HL-60 (cell line): ENCODE results near the gene LAMA5.

ENCODE experiments used
- TF ChIP-seq, protein P1 (sequence below): IDR thresholded peaks from one replicate; pipeline ENCODE4 v1.5.1; 2011; ENCODE audit warnings: low read length, control low read depth, inconsistent platforms; ENCODE audit not compliant: insufficient read depth
- TF ChIP-seq, protein P2 (sequence below): IDR thresholded peaks from 2 replicates; pipeline ENCODE4 v1.6.1; 2012; ENCODE audit warnings: low read depth; ENCODE audit not compliant: insufficient replicate concordance

DNA sequence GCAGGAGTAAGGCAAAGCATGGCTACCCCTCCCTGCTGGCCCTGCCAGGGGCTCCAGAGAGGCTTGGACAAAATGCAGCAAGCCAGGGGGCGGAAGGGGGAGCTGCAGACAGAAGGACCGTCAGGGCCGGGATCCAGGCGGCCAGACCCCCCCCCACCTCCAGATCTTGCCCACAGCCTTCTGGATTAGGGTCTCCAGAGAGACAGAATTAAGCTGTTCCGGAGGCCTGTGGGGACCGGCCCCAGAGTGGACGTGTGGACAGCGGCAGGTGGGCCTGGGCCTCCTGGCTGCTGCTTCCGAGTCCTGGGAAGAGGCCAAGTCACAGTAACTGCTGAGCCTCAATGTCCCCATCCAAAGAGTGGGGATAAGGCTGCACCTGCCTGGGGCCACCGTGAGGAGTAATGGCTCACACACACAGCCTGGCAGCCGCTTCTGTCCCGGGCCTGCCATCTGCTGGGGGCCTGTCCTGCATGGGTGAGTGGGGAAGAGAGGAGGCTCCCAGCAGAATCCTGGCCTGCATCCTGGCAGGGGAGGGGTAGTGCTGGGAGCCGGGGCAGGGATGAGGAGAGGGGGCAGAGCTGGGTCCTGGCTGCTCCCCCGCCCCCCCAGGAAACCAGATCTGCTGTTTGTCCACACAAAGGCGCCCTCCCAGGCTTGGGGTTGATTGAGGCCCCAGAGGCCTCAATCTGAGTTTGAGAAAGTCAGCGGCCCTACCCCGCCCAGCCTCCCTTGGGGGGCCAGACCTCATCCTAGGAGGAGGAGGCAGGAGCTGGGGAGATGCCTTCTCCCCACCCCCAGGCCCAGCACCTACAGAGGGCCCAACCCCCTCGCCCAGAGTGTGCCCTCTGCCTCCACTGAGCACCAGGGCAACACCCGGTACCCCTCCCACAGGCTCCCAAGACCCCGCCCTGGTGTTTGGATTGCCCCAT, 3.9 kb downstream of the LAMA5 start:
- TF ChIP-seq, protein P1, sequence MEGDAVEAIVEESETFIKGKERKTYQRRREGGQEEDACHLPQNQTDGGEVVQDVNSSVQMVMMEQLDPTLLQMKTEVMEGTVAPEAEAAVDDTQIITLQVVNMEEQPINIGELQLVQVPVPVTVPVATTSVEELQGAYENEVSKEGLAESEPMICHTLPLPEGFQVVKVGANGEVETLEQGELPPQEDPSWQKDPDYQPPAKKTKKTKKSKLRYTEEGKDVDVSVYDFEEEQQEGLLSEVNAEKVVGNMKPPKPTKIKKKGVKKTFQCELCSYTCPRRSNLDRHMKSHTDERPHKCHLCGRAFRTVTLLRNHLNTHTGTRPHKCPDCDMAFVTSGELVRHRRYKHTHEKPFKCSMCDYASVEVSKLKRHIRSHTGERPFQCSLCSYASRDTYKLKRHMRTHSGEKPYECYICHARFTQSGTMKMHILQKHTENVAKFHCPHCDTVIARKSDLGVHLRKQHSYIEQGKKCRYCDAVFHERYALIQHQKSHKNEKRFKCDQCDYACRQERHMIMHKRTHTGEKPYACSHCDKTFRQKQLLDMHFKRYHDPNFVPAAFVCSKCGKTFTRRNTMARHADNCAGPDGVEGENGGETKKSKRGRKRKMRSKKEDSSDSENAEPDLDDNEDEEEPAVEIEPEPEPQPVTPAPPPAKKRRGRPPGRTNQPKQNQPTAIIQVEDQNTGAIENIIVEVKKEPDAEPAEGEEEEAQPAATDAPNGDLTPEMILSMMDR, result no peak
- TF ChIP-seq, protein P2, sequence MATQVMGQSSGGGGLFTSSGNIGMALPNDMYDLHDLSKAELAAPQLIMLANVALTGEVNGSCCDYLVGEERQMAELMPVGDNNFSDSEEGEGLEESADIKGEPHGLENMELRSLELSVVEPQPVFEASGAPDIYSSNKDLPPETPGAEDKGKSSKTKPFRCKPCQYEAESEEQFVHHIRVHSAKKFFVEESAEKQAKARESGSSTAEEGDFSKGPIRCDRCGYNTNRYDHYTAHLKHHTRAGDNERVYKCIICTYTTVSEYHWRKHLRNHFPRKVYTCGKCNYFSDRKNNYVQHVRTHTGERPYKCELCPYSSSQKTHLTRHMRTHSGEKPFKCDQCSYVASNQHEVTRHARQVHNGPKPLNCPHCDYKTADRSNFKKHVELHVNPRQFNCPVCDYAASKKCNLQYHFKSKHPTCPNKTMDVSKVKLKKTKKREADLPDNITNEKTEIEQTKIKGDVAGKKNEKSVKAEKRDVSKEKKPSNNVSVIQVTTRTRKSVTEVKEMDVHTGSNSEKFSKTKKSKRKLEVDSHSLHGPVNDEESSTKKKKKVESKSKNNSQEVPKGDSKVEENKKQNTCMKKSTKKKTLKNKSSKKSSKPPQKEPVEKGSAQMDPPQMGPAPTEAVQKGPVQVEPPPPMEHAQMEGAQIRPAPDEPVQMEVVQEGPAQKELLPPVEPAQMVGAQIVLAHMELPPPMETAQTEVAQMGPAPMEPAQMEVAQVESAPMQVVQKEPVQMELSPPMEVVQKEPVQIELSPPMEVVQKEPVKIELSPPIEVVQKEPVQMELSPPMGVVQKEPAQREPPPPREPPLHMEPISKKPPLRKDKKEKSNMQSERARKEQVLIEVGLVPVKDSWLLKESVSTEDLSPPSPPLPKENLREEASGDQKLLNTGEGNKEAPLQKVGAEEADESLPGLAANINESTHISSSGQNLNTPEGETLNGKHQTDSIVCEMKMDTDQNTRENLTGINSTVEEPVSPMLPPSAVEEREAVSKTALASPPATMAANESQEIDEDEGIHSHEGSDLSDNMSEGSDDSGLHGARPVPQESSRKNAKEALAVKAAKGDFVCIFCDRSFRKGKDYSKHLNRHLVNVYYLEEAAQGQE, result no peak
